Hepatocyte (in vitro differentiated cells): ENCODE data around the gene SPRY1.

Experiments used
- EZH2 ChIP-seq: fragments of 200-600 bp; sonication (generic); IDR thresholded peaks from 2 replicates; pipeline ENCODE4 v1.6.1; 2016; ENCODE audit warnings: antibody characterized with exemption, mild to moderate bottlenecking, borderline replicate concordance
- TF ChIP-seq, protein P1 (sequence below): fragments of 200-600 bp; sonication (generic); IDR thresholded peaks from 2 replicates; pipeline ENCODE4 v1.5.1; 2016; ENCODE audit warnings: antibody characterized with exemption, mild to moderate bottlenecking; ENCODE audit not compliant: poor library complexity

DNA sequence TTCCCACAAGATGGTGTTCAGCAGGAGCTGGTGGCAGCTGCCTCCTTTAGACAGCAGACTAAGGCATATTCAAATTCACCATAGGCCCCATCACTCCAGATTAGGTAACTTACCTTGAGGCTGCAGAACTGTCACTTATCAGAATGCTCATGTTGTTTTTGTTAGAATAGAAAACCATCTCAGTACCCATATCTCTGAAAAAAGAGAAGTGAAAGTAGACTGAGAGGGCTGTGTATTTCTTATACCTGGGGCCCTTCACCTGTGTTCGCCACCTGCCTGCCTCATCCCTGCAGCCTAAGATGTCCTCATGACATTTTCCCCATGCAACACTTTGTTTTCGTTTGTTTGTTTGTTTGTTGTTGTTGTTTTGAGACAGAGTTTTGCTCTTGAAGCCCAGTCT is 32.9 kb upstream of the SPRY1 start:
- TF ChIP-seq, protein P1, sequence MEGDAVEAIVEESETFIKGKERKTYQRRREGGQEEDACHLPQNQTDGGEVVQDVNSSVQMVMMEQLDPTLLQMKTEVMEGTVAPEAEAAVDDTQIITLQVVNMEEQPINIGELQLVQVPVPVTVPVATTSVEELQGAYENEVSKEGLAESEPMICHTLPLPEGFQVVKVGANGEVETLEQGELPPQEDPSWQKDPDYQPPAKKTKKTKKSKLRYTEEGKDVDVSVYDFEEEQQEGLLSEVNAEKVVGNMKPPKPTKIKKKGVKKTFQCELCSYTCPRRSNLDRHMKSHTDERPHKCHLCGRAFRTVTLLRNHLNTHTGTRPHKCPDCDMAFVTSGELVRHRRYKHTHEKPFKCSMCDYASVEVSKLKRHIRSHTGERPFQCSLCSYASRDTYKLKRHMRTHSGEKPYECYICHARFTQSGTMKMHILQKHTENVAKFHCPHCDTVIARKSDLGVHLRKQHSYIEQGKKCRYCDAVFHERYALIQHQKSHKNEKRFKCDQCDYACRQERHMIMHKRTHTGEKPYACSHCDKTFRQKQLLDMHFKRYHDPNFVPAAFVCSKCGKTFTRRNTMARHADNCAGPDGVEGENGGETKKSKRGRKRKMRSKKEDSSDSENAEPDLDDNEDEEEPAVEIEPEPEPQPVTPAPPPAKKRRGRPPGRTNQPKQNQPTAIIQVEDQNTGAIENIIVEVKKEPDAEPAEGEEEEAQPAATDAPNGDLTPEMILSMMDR = no peak
- TF ChIP-seq EZH2 = no peak
